WERI-Rb-1 (cell line): ENCODE results near the gene PRKAG2.

Experiments used
- DNase-seq: peaks from one replicate; pipeline ENCODE4 v3.0.0-alpha.2; 2020
- H3K27ac ChIP-seq: fragments of 250-450 bp; sonication (Bioruptor Pico); 2 replicates; pipeline ENCODE4 v1.5.1; 2020; ENCODE audit warnings: mild to moderate bottlenecking, moderate library complexity
- H3K27me3 ChIP-seq: fragments of 250-450 bp; sonication (Bioruptor Pico); 2 replicates; pipeline ENCODE4 v1.5.1; 2021; ENCODE audit warnings: mild to moderate bottlenecking, low read depth, moderate library complexity; ENCODE audit not compliant: insufficient read depth, severe bottlenecking
- H3K36me3 ChIP-seq: fragments of 250-450 bp; sonication (Bioruptor Pico); 2 replicates; pipeline ENCODE4 v1.5.1; 2020; ENCODE audit warnings: mild to moderate bottlenecking, moderate library complexity
- H3K4me3 ChIP-seq: 2 replicates; pipeline ENCODE4 v1.5.1; 2011; ENCODE audit warnings: low read depth, mild to moderate bottlenecking, control low read depth, low read length
- H3K9me3 ChIP-seq: fragments of 250-450 bp; sonication (Bioruptor Pico); 2 replicates; pipeline ENCODE4 v1.5.1; 2021; ENCODE audit warnings: mild to moderate bottlenecking, moderate library complexity; ENCODE audit not compliant: severe bottlenecking
- TF ChIP-seq, protein P1 (sequence below): IDR thresholded peaks from 2 replicates; pipeline ENCODE4 v1.5.1; 2011; ENCODE audit warnings: low read depth, mild to moderate bottlenecking, control low read depth, inconsistent platforms, low read length

Gene PRKAG2

DNA sequence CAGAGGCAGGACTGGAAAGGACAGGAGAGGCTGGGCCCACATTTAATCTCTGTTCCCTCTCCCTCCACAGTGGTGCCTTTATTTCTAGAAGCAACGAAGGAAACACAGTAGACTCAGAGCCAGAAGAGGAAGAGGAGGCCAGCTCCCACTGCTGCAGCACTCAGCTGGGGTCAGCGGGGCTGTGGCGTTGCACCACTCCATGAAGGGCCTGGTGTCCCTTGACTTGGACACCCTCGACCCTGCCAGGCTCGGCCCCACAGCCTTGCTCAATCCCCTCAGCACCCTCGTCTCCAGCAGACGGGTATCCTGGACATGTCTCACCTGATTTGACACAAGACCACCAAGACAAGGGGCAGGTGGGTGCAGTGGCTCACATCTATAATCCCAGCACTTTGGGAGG is 38.8 kb downstream of the PRKAG2 start:
- H3K27me3 ChIP-seq: no peaks in the 10 kb centered on the region
- no peaks in the 10 kb centered on the region for H3K36me3 ChIP-seq
- no peak for DNase-seq
- peak overlapping the region; percentile 32 for H3K4me3 ChIP-seq
- H3K9me3 ChIP-seq: no peaks in the 10 kb centered on the region
- H3K27ac ChIP-seq: peak overlapping the region; percentile 77
- TF ChIP-seq, protein P1, sequence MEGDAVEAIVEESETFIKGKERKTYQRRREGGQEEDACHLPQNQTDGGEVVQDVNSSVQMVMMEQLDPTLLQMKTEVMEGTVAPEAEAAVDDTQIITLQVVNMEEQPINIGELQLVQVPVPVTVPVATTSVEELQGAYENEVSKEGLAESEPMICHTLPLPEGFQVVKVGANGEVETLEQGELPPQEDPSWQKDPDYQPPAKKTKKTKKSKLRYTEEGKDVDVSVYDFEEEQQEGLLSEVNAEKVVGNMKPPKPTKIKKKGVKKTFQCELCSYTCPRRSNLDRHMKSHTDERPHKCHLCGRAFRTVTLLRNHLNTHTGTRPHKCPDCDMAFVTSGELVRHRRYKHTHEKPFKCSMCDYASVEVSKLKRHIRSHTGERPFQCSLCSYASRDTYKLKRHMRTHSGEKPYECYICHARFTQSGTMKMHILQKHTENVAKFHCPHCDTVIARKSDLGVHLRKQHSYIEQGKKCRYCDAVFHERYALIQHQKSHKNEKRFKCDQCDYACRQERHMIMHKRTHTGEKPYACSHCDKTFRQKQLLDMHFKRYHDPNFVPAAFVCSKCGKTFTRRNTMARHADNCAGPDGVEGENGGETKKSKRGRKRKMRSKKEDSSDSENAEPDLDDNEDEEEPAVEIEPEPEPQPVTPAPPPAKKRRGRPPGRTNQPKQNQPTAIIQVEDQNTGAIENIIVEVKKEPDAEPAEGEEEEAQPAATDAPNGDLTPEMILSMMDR: no peak

- Histone ChIP-seq H3K36me3 (no peaks in the 10 kb centered on the region), H3K27me3 (no peaks in the 10 kb centered on the region), H3K4me3 (peak overlapping the region; percentile 32), H3K9me3 (no peaks in the 10 kb centered on the region), H3K27ac (peak overlapping the region; percentile 77)
- TF ChIP-seq, protein P1: no peak
- DNase-seq: peak; percentile 92
These were observed 39.5 kb downstream of the PRKAG2 start for GRCh38 chr7:151837285-151838042.

GRCh38 chr7:151836927-151837205 is 40.0 kb downstream of the PRKAG2 start:
- H3K9me3 ChIP-seq: no peaks in the 10 kb centered on the region
- TF ChIP-seq, protein P1: no peak
- no peak for DNase-seq
- H3K27ac ChIP-seq: no peak overlapping the region
- H3K27me3 ChIP-seq: no peaks in the 10 kb centered on the region
- no peak overlapping the region for H3K4me3 ChIP-seq
- no peaks in the 10 kb centered on the region for H3K36me3 ChIP-seq

DNA sequence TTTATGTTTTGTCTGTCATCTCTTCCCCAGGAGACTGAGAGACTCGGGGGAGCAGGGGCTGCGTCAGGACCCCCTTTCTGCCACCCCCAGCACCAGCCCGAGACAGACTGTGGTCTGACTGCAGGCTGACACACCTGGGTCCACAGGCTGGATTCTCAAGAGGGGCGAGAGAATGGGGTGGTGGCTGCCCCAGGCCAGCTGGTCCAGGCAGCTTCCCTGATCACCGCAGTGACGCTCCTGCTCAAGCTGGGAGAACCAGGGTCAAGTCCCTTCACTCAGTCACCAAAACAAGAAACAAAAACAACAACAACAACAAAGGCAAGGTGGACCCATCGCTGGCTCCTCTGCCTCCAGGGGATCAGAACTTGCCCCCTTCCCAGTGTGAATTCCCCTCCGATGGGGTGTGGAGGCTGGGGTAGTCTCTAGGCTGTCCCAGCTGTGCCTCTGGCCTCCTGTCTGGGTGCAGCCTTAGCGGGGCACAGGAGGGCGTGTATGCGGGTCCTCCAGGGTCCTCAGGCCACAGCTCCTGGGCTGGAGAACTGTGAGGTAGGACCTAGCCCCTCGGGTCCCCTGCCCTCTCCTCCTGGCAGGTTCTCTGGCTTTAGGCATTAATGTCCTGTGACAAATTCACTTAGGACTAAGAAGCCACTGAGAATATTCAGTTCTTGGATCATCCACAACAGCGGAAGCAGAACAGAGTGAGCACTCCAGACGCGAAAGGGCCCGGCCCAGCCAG is 40.6 kb downstream of the PRKAG2 start:
- no peaks in the 10 kb centered on the region for H3K27me3 ChIP-seq
- no peak overlapping the region for H3K4me3 ChIP-seq
- TF ChIP-seq, protein P1: no peak
- no peak overlapping the region for H3K27ac ChIP-seq
- no peak for DNase-seq
- no peaks in the 10 kb centered on the region for H3K9me3 ChIP-seq
- H3K36me3 ChIP-seq: no peaks in the 10 kb centered on the region

GRCh38 chr7:151835636-151836035 is 41.3 kb downstream of the PRKAG2 start:
- Histone ChIP-seq H3K4me3 (no peak overlapping the region), H3K36me3 (no peaks in the 10 kb centered on the region), H3K27me3 (no peaks in the 10 kb centered on the region), H3K9me3 (no peaks in the 10 kb centered on the region), H3K27ac (no peak overlapping the region)
- no peak for DNase-seq
- TF ChIP-seq, protein P1: no peak
